HCT116 (cell line): ENCODE results near the gene PKIB. TPM values are rescaled to one million over a fixed set of nuclear protein-coding genes. Genes with fewer than 3 reads are reported as not detected.

Experiments
- ATAC-seq: fragments of 200-7000 bp; cut with Tn5 transposase; 2 replicates; pipeline ENCODE4 v1.9.1; 2020; ENCODE audit warnings: mild to moderate bottlenecking, moderate library complexity
- BruUV-seq: library from RNA; stranded (reverse); fragments of 400-500 nt; replicated peaks from 2 replicates; lab custom pipeline; 2021; lab: Mats Ljungman, UMichigan
- CTCF ChIA-PET: fragments of 300-600 bp; sonication (Branson Sonifier 250); formaldehyde crosslinking; loops from one replicate; lab custom pipeline; 2021; ENCODE audit warnings: antibody characterized with exemption; lab: Charles Lee
- POLR2A ChIA-PET: fragments of 300-600, 350-600 bp; sonication (Branson Sonifier 250); formaldehyde crosslinking; loops from one replicate; lab custom pipeline; 2021; ENCODE audit warnings: antibody characterized with exemption; lab: Charles Lee
- RAD21 ChIA-PET, 2 experiments: fragments of 300-600 bp; sonication (Branson Sonifier 250); formaldehyde crosslinking; loops; one replicate each; lab custom pipeline; 2023; ENCODE audit warnings: low total read pairs in 2 of 2; ENCODE audit not compliant: uncharacterized antibody in 2 of 2, unreplicated experiment in 2 of 2, low non-redundant PET in 1 of 2; lab: Charles Lee
- DNase-seq: peaks from one replicate; pipeline ENCODE4 v3.0.0-alpha.2; 2010; ENCODE audit warnings: low read depth, low spot score
- H2AFZ ChIP-seq: fragments of 200-600 bp; shearing (Covaris generic), sonication (generic); 2 replicates; pipeline ENCODE4 v1.6.1; 2017; ENCODE audit warnings: low read depth, mixed run types, mixed read lengths, antibody characterized with exemption, low read length; ENCODE audit not compliant: poor library complexity, severe bottlenecking
- H3K27ac ChIP-seq: 2 replicates; pipeline ENCODE4 v1.5.1; 2012; ENCODE audit warnings: low read depth, low read length
- H3K27me3 ChIP-seq: fragments of 200-600 bp; sonication (generic); 2 replicates; pipeline ENCODE4 v1.6.1; 2016; ENCODE audit warnings: mixed run types, low read length, mixed read lengths; ENCODE audit not compliant: insufficient read depth
- H3K36me3 ChIP-seq, 2 experiments: fragments of 200-500 bp in 1 of 2; fragments of 200-600 bp in 1 of 2; sonication (Bioruptor generic) in 1 of 2; sonication (generic) in 1 of 2; 2 replicates each; pipeline versions ENCODE4 v1.5.1 to v1.6.1; 2014 to 2016; ENCODE audit warnings: low read length in 2 of 2, inconsistent platforms in 1 of 2, mixed read lengths in 1 of 2, mixed run types in 1 of 2; ENCODE audit not compliant: insufficient read depth in 2 of 2, control insufficient read depth in 1 of 2
- H3K4me1 ChIP-seq, 2 experiments: fragments of 200-600 bp in 1 of 2; sonication (generic) in 1 of 2; 2 replicates each; pipeline versions ENCODE4 v1.5.1 to v1.6.1; 2012 to 2017; ENCODE audit warnings: low read length in 2 of 2, inconsistent platforms in 1 of 2, mild to moderate bottlenecking in 1 of 2, mixed read lengths in 1 of 2, mixed run types in 1 of 2, moderate library complexity in 1 of 2; ENCODE audit not compliant: insufficient read depth in 2 of 2, control insufficient read depth in 1 of 2
- H3K4me2 ChIP-seq: fragments of 200-600 bp; sonication (generic); 2 replicates; pipeline ENCODE4 v1.6.1; 2017; ENCODE audit warnings: mixed run types, low read length, mixed read lengths
- H3K4me3 ChIP-seq, 2 experiments: fragments of 200-600 bp in 1 of 2; sonication (generic) in 1 of 2; replicated peaks in 1 of 2; 2 replicates each; pipeline ENCODE4 v1.5.1; 2011 to 2016; ENCODE audit warnings: low read length in 2 of 2, control low read depth in 1 of 2, low read depth in 1 of 2, mild to moderate bottlenecking in 1 of 2, mixed read lengths in 1 of 2, mixed run types in 1 of 2
- H3K79me2 ChIP-seq: fragments of 200-600 bp; sonication (generic); 2 replicates; pipeline ENCODE4 v1.6.1; 2017; ENCODE audit warnings: mild to moderate bottlenecking, mixed run types, low read length, moderate library complexity, mixed read lengths; ENCODE audit not compliant: insufficient read depth
- H3K9ac ChIP-seq: fragments of 200-600 bp; sonication (generic); 2 replicates; pipeline ENCODE4 v1.6.1; 2016; ENCODE audit warnings: low read length, mixed read lengths
- H3K9me2 ChIP-seq: fragments of 200-600 bp; sonication (generic), shearing (Covaris generic); 2 replicates; pipeline ENCODE4 v1.6.1; 2017; ENCODE audit warnings: mixed run types, mild to moderate bottlenecking, moderate library complexity; ENCODE audit not compliant: insufficient read depth
- H3K9me3 ChIP-seq, 2 experiments: fragments of 200-500 bp in 1 of 2; fragments of 200-600 bp in 1 of 2; sonication (Bioruptor generic) in 1 of 2; sonication (generic) in 1 of 2; 2 replicates each; pipeline ENCODE4 v1.6.1; 2014 to 2017; ENCODE audit warnings: low read length in 2 of 2, mixed read lengths in 2 of 2, inconsistent platforms in 1 of 2, low read depth in 1 of 2, mild to moderate bottlenecking in 1 of 2, mixed run types in 1 of 2, moderate library complexity in 1 of 2; ENCODE audit not compliant: control insufficient read depth in 1 of 2, insufficient read depth in 1 of 2
- H4K20me1 ChIP-seq: fragments of 200-600 bp; sonication (generic), shearing (Covaris generic); 2 replicates; pipeline ENCODE4 v1.6.1; 2017; ENCODE audit warnings: mixed run types, mild to moderate bottlenecking, moderate library complexity; ENCODE audit not compliant: insufficient read depth
- EZH2 ChIP-seq: fragments of 200-600 bp; sonication (generic); IDR thresholded peaks from 2 replicates; pipeline ENCODE4 v1.6.1; 2017; ENCODE audit warnings: antibody characterized with exemption, mixed run types
- FOSL1 ChIP-seq: IDR thresholded peaks from 2 replicates; pipeline ENCODE4 v1.6.1; 2012; ENCODE audit warnings: low read depth
- JUND ChIP-seq: IDR thresholded peaks from 2 replicates; pipeline ENCODE4 v1.6.1; 2012
- RAD21 ChIP-seq: IDR thresholded peaks from 2 replicates; pipeline ENCODE4 v1.6.1; 2012; ENCODE audit warnings: low read depth, mild to moderate bottlenecking
- SIN3A ChIP-seq: IDR thresholded peaks from 2 replicates; pipeline ENCODE4 v1.6.1; 2012; ENCODE audit warnings: low read depth
- intact Hi-C: fragments of 100-400 bp; cut with micrococcal nuclease; formaldehyde crosslinking; loops from 2 replicates; pipeline ENCODE4 v1.10.0; 2022
- total RNA-seq: library from RNA; stranded (reverse); gene quantifications from one replicate; pipeline ENCODE4 v1.2.1, GENCODE V29; 2021; ENCODE audit not compliant: unreplicated experiment
- TF ChIP-seq, protein P1 (sequence below): IDR thresholded peaks from 2 replicates; pipeline ENCODE4 v1.6.1; 2011; ENCODE audit warnings: mild to moderate bottlenecking, low read length, moderate library complexity; ENCODE audit not compliant: insufficient replicate concordance; ENCODE audit errors: extremely low read depth

Gene PKIB
- total RNA-seq, 1 experiment from 2014 or later: 24.0 TPM

DNA sequence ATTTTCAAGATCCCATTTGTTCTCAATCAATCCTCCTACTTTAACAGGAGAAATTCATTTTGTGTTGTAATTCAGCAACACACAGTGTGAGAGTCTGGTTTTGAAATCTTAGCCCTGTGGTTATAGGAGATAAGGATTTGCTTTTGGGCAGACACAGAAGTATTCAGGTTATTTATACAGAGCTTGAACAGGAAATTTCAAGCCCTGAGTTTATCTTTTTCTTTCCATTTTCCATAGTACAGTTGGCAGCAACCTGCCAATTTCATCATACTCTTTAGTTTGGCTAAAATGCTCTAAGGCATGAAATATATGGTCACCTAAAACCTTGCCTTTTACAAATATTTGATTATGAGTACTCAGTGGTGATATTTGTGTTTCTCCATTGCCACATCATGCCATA, 41.4 kb downstream of the PKIB start:
- H3K79me2 ChIP-seq: no peaks in the 10 kb centered on the region
- no peaks in the 10 kb centered on the region for H3K9me3 ChIP-seq
- no peak overlapping the region for H3K4me3 ChIP-seq
- no peak overlapping the region for H3K9ac ChIP-seq
- H3K4me2 ChIP-seq: no peak overlapping the region
- no peak overlapping the region for H2AFZ ChIP-seq
- no peak for DNase-seq
- no peak for ATAC-seq
- H3K36me3 ChIP-seq: no peaks in the 10 kb centered on the region
- peaks cover 26 to 45% of the 10 kb centered on the region in 2 experiments for H3K4me1 ChIP-seq
- H3K27me3 ChIP-seq: no peaks in the 10 kb centered on the region
- ChIA-PET RAD21 (no interaction called here), CTCF (interaction anchor here (1.3 kb wide), 1 partner anchor 188 kb away, joined by 3 read pairs; no protein-coding TSS in a partner anchor), POLR2A (no interaction called here)
- intact Hi-C loops: no loop called here
- peak overlapping the region; percentile 63; the same call in 1 of the 2 replicates for H3K27ac ChIP-seq
- no TSS peak for BruUV-seq
- TF ChIP-seq FOSL1 (no peak), SIN3A (no peak), JUND (no peak), RAD21 (no peak)
- TF ChIP-seq, protein P1, sequence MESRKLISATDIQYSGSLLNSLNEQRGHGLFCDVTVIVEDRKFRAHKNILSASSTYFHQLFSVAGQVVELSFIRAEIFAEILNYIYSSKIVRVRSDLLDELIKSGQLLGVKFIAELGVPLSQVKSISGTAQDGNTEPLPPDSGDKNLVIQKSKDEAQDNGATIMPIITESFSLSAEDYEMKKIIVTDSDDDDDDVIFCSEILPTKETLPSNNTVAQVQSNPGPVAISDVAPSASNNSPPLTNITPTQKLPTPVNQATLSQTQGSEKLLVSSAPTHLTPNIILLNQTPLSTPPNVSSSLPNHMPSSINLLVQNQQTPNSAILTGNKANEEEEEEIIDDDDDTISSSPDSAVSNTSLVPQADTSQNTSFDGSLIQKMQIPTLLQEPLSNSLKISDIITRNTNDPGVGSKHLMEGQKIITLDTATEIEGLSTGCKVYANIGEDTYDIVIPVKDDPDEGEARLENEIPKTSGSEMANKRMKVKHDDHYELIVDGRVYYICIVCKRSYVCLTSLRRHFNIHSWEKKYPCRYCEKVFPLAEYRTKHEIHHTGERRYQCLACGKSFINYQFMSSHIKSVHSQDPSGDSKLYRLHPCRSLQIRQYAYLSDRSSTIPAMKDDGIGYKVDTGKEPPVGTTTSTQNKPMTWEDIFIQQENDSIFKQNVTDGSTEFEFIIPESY: no peak
- TF ChIP-seq, all 23 proteins: peak for 0
- H3K9me2 ChIP-seq: no peaks in the 10 kb centered on the region
- no peaks in the 10 kb centered on the region for H4K20me1 ChIP-seq

- no peaks in the 10 kb centered on the region for H3K27me3 ChIP-seq
- no peaks in the 10 kb centered on the region; the same call in 1 of the 2 replicates for H3K9me2 ChIP-seq
- TF ChIP-seq FOSL1 (peak; percentile 63), EZH2 (no peak)
- no peak for DNase-seq
- no peak overlapping the region; the same call in 1 of the 2 replicates for H3K9ac ChIP-seq
- H3K4me2 ChIP-seq: peak overlapping the region; percentile 63
- RAD21 ChIA-PET: interaction anchor here (0.7 kb wide), 2 partner anchors 10 to 32 kb away, joined by 3 to 4 read pairs; no protein-coding TSS in a partner anchor
- peak overlapping the region; percentile 13 for H2AFZ ChIP-seq
- H3K4me1 ChIP-seq: peaks cover 30 to 50% of the 10 kb centered on the region in 2 experiments
- POLR2A ChIA-PET: interaction anchor here (0.8 kb wide), 1 partner anchor 42 kb away, joined by 3 read pairs; the partner anchor contains the start of gene PKIB
- H3K27ac ChIP-seq: peak overlapping the region; percentile 63; the same call in 1 of the 2 replicates
- CTCF ChIA-PET: interaction anchor here (1.3 kb wide), 1 partner anchor 187 kb away, joined by 3 read pairs; no protein-coding TSS in a partner anchor
- no peaks in the 10 kb centered on the region for H3K36me3 ChIP-seq
- peak; percentile 62 for ATAC-seq
- H3K4me3 ChIP-seq: peak overlapping the region in 1 of 2 experiments; percentile 6; a peak in 1 of 4 replicates
- no TSS peak for BruUV-seq
- no peaks in the 10 kb centered on the region for H4K20me1 ChIP-seq
- intact Hi-C loops: no loop called here
- H3K9me3 ChIP-seq: no peaks in the 10 kb centered on the region
- no peaks in the 10 kb centered on the region for H3K79me2 ChIP-seq
Observed at GRCh38 chr6:122652431-122652830, 42.2 kb downstream of the PKIB start.
